Ovary (tissue), 3 donors: ENCODE measurements around the gene NTRK1.

ENCODE experiments used
- EP300 ChIP-seq: sonication (generic); formaldehyde crosslinking; IDR thresholded peaks from one replicate; pipeline ENCODE4 v1.6.1; 2017; ENCODE audit warnings: antibody characterized with exemption
- POLR2A ChIP-seq: fragments of 450-650 bp; IDR thresholded peaks from one replicate; pipeline ENCODE4 v1.6.1; 2017; ENCODE audit warnings: antibody characterized with exemption, mild to moderate bottlenecking, moderate library complexity
- TF ChIP-seq, protein P1 (sequence below), 3 donors: fragments of 450-650 bp in 2 of 3; fragments of 200-600 bp in 1 of 3; IDR thresholded peaks; one replicate each; pipeline versions ENCODE4 v1.5.1 to v1.8.0; 2016 to 2022; ENCODE audit warnings: antibody characterized with exemption in 3 of 3, mild to moderate bottlenecking in 1 of 3
- donor health status: DM: no; HTN: no; CAD: no.

DNA sequence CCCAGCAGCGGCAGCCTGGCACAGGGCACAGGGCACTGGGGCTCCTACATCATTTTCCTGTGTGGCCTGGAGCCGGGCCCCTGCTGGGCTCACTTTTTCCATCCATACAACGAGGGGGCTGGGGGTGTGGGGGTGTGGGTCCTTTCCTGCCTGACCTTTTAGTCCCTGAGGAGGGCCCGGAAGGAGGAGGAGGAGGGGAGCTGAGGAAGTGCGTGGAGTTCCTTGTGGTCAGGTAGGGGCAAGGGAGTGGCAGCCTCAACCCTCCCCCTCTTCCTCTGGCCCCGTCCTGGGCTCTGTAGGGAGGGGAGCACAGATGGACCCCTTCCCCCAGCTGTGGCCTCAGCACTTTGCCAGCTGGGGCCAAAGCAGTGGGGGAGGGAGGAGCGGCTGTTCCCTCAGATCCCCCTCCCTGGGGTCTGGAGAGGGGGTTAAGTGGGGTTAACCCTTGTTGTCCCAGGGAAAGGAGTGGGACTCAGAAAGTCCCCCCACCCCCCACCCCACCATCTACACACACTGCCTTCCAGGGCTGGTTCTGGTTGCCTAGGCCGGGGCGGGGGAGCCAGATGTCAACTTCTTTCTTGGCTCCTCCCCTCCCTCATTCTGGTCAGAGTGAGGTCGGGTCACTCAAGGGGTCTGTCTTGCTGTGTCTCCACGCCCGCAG is 5.7 kb downstream of the NTRK1 start:
- TF ChIP-seq, protein P1, sequence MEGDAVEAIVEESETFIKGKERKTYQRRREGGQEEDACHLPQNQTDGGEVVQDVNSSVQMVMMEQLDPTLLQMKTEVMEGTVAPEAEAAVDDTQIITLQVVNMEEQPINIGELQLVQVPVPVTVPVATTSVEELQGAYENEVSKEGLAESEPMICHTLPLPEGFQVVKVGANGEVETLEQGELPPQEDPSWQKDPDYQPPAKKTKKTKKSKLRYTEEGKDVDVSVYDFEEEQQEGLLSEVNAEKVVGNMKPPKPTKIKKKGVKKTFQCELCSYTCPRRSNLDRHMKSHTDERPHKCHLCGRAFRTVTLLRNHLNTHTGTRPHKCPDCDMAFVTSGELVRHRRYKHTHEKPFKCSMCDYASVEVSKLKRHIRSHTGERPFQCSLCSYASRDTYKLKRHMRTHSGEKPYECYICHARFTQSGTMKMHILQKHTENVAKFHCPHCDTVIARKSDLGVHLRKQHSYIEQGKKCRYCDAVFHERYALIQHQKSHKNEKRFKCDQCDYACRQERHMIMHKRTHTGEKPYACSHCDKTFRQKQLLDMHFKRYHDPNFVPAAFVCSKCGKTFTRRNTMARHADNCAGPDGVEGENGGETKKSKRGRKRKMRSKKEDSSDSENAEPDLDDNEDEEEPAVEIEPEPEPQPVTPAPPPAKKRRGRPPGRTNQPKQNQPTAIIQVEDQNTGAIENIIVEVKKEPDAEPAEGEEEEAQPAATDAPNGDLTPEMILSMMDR (IDR thresholded peaks at IDR 0.05) = no peak
- TF ChIP-seq EP300 (no peak), POLR2A (no peak)
